Measurements from ENCODE around the gene ZRANB1. TPM values are rescaled to one million over a fixed set of nuclear protein-coding genes. Genes with fewer than 3 reads are reported as not detected.

The ZRANB1 gene
- polyA plus RNA-seq, 1 of the 3 experiments (the other 2 are of a cell fraction) = 6.2 TPM

DNA sequence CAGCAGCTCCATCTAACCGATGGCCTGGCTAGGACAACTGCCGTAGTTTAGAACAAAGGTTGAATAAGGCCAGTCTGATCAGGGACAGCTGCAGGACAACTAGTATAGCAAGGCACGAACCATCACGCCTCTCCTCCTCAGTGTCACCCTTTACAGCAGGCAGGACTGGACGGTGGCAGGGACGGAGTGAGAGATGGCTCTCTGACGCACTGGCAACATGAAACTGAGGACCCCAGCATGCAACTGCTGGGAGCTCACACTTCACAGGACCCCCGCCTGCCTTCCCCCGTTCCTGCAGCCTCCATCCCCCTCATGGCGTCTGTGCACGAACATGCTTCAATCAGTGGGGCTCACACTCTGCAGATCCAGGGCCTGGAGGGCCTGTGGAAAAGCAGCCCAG lies 53.7 kb downstream of the ZRANB1 start (continued):
- TF ChIP-seq IRF3 (IDR thresholded peaks at IDR 0.05; ENCODE audit: low read depth, low read length) (no peak), EZH2phosphoT487 (IDR thresholded peaks at IDR 0.05; ENCODE audit: borderline replicate concordance, low read depth) (no peak)

DNA sequence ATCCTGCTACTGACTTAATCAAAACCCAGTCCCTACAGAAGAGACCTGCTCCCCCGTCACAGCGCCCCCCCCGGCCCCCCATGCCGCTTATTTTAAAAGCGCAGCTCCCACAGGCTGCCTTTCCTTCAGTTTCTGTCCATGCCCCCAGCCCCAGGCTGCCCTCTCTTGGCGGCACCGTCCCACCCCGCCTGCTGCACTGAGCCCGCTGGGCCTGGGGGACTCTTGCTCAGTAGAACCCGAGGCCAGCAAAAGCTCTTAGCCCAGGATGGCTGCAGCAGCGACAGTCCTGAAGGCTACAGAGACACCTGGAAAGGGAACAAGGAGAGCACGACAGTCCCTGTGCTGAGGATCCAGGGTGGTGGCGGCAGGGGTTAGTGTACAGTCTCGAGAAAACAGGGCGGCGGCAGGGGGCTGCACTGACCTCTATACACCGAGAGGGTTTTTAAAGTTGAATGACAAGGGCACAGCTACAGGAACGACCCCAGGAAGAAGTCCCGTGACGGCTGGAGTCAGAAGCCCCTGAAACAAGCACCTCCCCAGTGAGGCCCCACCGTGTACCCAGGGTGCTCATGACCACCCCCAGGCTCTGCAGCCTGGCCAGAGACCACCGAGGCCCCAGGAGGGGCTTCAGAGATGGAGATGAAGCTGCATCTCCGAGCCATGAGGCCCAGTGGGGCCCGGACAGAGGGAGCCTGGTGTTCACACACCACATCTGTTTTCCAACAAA lies 54.4 kb downstream of the ZRANB1 start:
- WGBS (ENCODE audit: low lambda C conversion rate) = 91% methylated on average over 15 of the region's 24 CpGs
- Histone ChIP-seq H3K36me3 (replicated peaks in 1 of 2; ENCODE audit: control insufficient read depth in 1 of 2, insufficient read depth in 2 of 2, low read length in 1 of 2) (peaks cover 29 to 90% of the 10 kb centered on the region in 2 experiments), H3K9me3 (no peaks in the 10 kb centered on the region), H3K4me2 (no peak overlapping the region), H3F3A (replicated peaks; ENCODE audit: insufficient read depth) (peaks cover 17% of the 10 kb centered on the region), H3K4me3 (ENCODE audit: low read depth in 2 of 2, low read length in 1 of 2) (no peak overlapping the region), H3K79me2 (ENCODE audit: insufficient read depth) (peaks cover 10% of the 10 kb centered on the region; the same call in 1 of the 2 replicates), H3K27me3 (ENCODE audit: insufficient read depth) (no peaks in the 10 kb centered on the region), H4K20me1 (ENCODE audit: insufficient read depth) (peaks cover 12% of the 10 kb centered on the region; the same call in 1 of the 2 replicates), H2AFZ (ENCODE audit: low read depth) (no peak overlapping the region), H3K9ac (no peak overlapping the region), H3K27ac (ENCODE audit: low read depth in 2 of 2, low read length in 1 of 2) (no peak overlapping the region; a peak in 1 of 4 replicates), H3K4me1 (ENCODE audit: control insufficient read depth in 1 of 2, insufficient read depth in 2 of 2, low read depth in 1 of 2, low read length in 1 of 2) (peaks cover 0 to 33% of the 10 kb centered on the region in 2 experiments; a peak in 1 of 4 replicates), H3K9me2 (no peaks in the 10 kb centered on the region)
- ChIA-PET CTCF (interaction anchor here (0.8 to 7.4 kb wide), 6 partner anchors 14 to 65 kb away, joined by 3 to 88 read pairs (median 4); no protein-coding TSS in a partner anchor), POLR2A (no interaction called here)
- DNase-seq = no peak
- no peak for TF ChIP-seq TAF1 (IDR thresholded peaks at IDR 0.05; ENCODE audit: borderline replicate concordance, low read depth, low read length)
- TF ChIP-seq RFX5 (IDR thresholded peaks at IDR 0.05; ENCODE audit: low read length) = no peak
- no peak for TF ChIP-seq YY1 (IDR thresholded peaks at IDR 0.05; ENCODE audit: low read depth)
- no peak for TF ChIP-seq NFIC (IDR thresholded peaks at IDR 0.05; ENCODE audit: borderline replicate concordance)
- TF ChIP-seq RXRA (IDR thresholded peaks at IDR 0.05; ENCODE audit: borderline replicate concordance, low read depth) = no peak

- peaks cover 17% of the 10 kb centered on the region for H3F3A ChIP-seq (replicated peaks; ENCODE audit: insufficient read depth)
- no peak overlapping the region for H3K4me2 ChIP-seq
- H2AFZ ChIP-seq (ENCODE audit: low read depth) = no peak overlapping the region
- H3K9me3 ChIP-seq = no peaks in the 10 kb centered on the region
- no peak overlapping the region for H3K27ac ChIP-seq (ENCODE audit: low read depth in 2 of 2, low read length in 1 of 2)
- H3K79me2 ChIP-seq (ENCODE audit: insufficient read depth) = peaks cover 10% of the 10 kb centered on the region; the same call in 1 of the 2 replicates
- H3K4me3 ChIP-seq (ENCODE audit: low read depth in 2 of 2, low read length in 1 of 2) = no peak overlapping the region
- H3K9ac ChIP-seq = no peak overlapping the region
- no peaks in the 10 kb centered on the region for H3K27me3 ChIP-seq (ENCODE audit: insufficient read depth)
- no peaks in the 10 kb centered on the region for H3K9me2 ChIP-seq
- TF ChIP-seq SMC3 (IDR thresholded peaks at IDR 0.05; ENCODE audit: low read depth, low read length) = no peak
- POLR2A ChIA-PET = no interaction called here
- CTCF ChIA-PET = interaction anchor here (0.8 to 1.1 kb wide), 3 partner anchors 27 to 51 kb away, joined by 3 read pairs; no protein-coding TSS in a partner anchor
- H3K36me3 ChIP-seq (replicated peaks in 1 of 2; ENCODE audit: control insufficient read depth in 1 of 2, insufficient read depth in 2 of 2, low read length in 1 of 2) = peaks cover 23 to 88% of the 10 kb centered on the region in 2 experiments
- WGBS (ENCODE audit: low lambda C conversion rate) = 93% methylated on average over 14 of the region's 17 CpGs
- no peak for DNase-seq
- H3K4me1 ChIP-seq (ENCODE audit: control insufficient read depth in 1 of 2, insufficient read depth in 2 of 2, low read depth in 1 of 2, low read length in 1 of 2) = peaks cover 0 to 39% of the 10 kb centered on the region in 2 experiments; a peak in 1 of 4 replicates
- H4K20me1 ChIP-seq (ENCODE audit: insufficient read depth) = peaks cover 12% of the 10 kb centered on the region; the same call in 1 of the 2 replicates
Measured at GRCh38 chr10:124996854-124997215, 54.9 kb downstream of the ZRANB1 start.

Data from SK-N-SH (cell line).